Thoracic aorta (tissue), 2 donors: ENCODE measurements around the gene ZNF583. TPM values are rescaled to one million over a fixed set of nuclear protein-coding genes. Genes with fewer than 3 reads are reported as not detected.

ENCODE experiments used
- ATAC-seq: fragments of 150-250 bp; one replicate; pipeline ENCODE4 v1.8.0; 2017; ENCODE audit warnings: low read depth; ENCODE audit not compliant: insufficient number of reproducible peaks, low FRiP score
- DNase-seq: peaks from one replicate; pipeline ENCODE4 v3.0.0-alpha.2; 2020; ENCODE audit warnings: low spot score
- H3K27ac ChIP-seq, 2 donors: fragments of 200-600 bp; sonication (generic); 1 replicate in 1 of 2; 2 replicates in 1 of 2; pipeline ENCODE4 v1.5.1; 2016; ENCODE audit warnings: mild to moderate bottlenecking in 2 of 2, moderate library complexity in 2 of 2
- H3K27me3 ChIP-seq: fragments of 200-600 bp; sonication (generic); replicated peaks from 2 replicates; pipeline ENCODE4 v1.6.0; 2016; ENCODE audit warnings: mild to moderate bottlenecking; ENCODE audit not compliant: insufficient read depth
- H3K36me3 ChIP-seq: fragments of 200-600 bp; sonication (generic); one replicate; pipeline ENCODE4 v1.5.1; 2016
- H3K4me1 ChIP-seq, 2 donors: fragments of 200-600 bp; sonication (generic); 1 replicate in 1 of 2; 2 replicates in 1 of 2; pipeline versions ENCODE4 v1.5.1 to v1.6.0; 2016; ENCODE audit warnings: low read depth in 2 of 2, mild to moderate bottlenecking in 1 of 2; ENCODE audit not compliant: control insufficient read depth in 1 of 2
- H3K4me3 ChIP-seq: fragments of 200-600 bp; sonication (generic); 2 replicates; pipeline ENCODE4 v1.5.1; 2016; ENCODE audit warnings: mild to moderate bottlenecking
- H3K9me3 ChIP-seq: fragments of 200-600 bp; sonication (generic); 2 replicates; pipeline ENCODE4 v1.5.1; 2016
- total RNA-seq, 2 donors: library from RNA; depleted of rRNA; stranded (reverse); fragments of >200 nt; gene quantifications; one replicate each; pipeline versions ENCODE4 v1.1.0 to v1.2.3, GENCODE V29; 2016
- TF ChIP-seq, protein P1 (sequence below): fragments of 200-600 bp; sonication (generic); IDR thresholded peaks from one replicate; pipeline ENCODE4 v1.5.1; 2019; ENCODE audit warnings: antibody characterized with exemption

The ZNF583 gene
- total RNA-seq, 2 donors from 2014 or later, result 4.2 to 20.9 TPM

DNA sequence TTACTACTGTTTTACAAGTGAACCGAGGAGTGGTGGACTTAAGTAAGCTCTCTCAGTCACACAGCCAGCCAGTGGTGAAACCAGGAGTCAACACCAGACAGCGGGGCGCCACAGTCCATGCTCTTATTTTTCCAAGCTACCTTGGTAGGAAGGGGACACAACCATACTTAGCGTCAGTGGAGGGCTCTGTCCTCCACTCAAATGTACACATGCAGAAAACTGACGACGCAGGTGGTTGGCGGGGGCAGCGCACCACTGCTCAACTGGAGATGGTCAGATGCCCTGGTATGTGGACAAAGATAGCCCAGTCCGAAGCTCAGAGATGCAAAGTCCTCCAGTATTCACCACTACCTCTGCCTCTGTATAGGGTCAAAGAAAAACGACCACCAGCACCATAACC, 72.0 kb downstream of the ZNF583 start:
- H3K4me1 ChIP-seq, result peaks cover 4 to 18% of the 10 kb centered on the region in 2 donors
- H3K4me3 ChIP-seq, result no peak overlapping the region
- peaks cover 30% of the 10 kb centered on the region for H3K9me3 ChIP-seq
- no peak for ATAC-seq
- no peak for DNase-seq
- TF ChIP-seq, protein P1, sequence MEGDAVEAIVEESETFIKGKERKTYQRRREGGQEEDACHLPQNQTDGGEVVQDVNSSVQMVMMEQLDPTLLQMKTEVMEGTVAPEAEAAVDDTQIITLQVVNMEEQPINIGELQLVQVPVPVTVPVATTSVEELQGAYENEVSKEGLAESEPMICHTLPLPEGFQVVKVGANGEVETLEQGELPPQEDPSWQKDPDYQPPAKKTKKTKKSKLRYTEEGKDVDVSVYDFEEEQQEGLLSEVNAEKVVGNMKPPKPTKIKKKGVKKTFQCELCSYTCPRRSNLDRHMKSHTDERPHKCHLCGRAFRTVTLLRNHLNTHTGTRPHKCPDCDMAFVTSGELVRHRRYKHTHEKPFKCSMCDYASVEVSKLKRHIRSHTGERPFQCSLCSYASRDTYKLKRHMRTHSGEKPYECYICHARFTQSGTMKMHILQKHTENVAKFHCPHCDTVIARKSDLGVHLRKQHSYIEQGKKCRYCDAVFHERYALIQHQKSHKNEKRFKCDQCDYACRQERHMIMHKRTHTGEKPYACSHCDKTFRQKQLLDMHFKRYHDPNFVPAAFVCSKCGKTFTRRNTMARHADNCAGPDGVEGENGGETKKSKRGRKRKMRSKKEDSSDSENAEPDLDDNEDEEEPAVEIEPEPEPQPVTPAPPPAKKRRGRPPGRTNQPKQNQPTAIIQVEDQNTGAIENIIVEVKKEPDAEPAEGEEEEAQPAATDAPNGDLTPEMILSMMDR, result no peak
- H3K36me3 ChIP-seq, result peaks cover 7% of the 10 kb centered on the region
- H3K27me3 ChIP-seq, result no peaks in the 10 kb centered on the region
- H3K27ac ChIP-seq, result no peak overlapping the region

Other genes starting within 250 kb of the ZNF583 start
- not detected for gene GALP, start 228.3 kb upstream of the ZNF583 start, total RNA-seq
- gene ZSCAN5B, start 206.5 kb upstream of the ZNF583 start, total RNA-seq, result not detected
- not detected for gene ZSCAN5C, start 202.1 kb upstream of the ZNF583 start, total RNA-seq
- gene EDDM13, start 131.6 kb upstream of the ZNF583 start, total RNA-seq, result not detected
- gene ZSCAN5A, start 89.5 kb upstream of the ZNF583 start, total RNA-seq, result 10 to 100 TPM in 1 of 2 donors, 1 to 10 TPM in 1; 7.3 to 11.9 TPM
- 1 to 10 TPM; 2.1 to 2.6 TPM for gene ZNF582, start 10.8 kb upstream of the ZNF583 start, total RNA-seq
- gene ZNF667, start 73.0 kb downstream of the ZNF583 start, total RNA-seq, result 1 to 10 TPM; 4.6 to 7.8 TPM
- 1 to 10 TPM; 3.9 to 6.2 TPM for gene ZNF471, start 103.5 kb downstream of the ZNF583 start, total RNA-seq
- 10 to 100 TPM; 10.4 to 15.8 TPM for gene ZFP28, start 134.6 kb downstream of the ZNF583 start, total RNA-seq
- 1 to 10 TPM; 4.1 to 5.7 TPM for gene ZNF470, start 163.1 kb downstream of the ZNF583 start, total RNA-seq
- gene ZNF71, start 191.0 kb downstream of the ZNF583 start, total RNA-seq, result 10 to 100 TPM; 11.6 to 16.2 TPM
- 1 to 10 TPM in 1 of 2 donors, not detected in 1; 4.4 TPM for gene SMIM17, start 238.8 kb downstream of the ZNF583 start, total RNA-seq